HG02798 (cell line): ENCODE results near the gene ALDOA.
"Not testable (repeated sequence)": the region's sequence is repeated elsewhere in the genome, so short reads cannot be mapped to it uniquely, and the experiment has no call there.

Source experiments
- ATAC-seq: cut with Tn5 transposase; IDR thresholded peaks from one replicate; pipeline ENCODE4 v1.9.1; 2021; ENCODE audit warnings: mild to moderate bottlenecking; ENCODE audit not compliant: unreplicated experiment, poor library complexity

The ALDOA gene

GRCh38 chr16:30040221-30040620 lies 25.3 kb upstream of the ALDOA start:
- ATAC-seq, result no peak

GRCh38 chr16:30040690-30041089 lies 24.9 kb upstream of the ALDOA start:
- ATAC-seq, result not testable (repeated sequence)

GRCh38 chr16:30041841-30042240 lies 23.7 kb upstream of the ALDOA start:
- no peak for ATAC-seq

- no peak for ATAC-seq
Measured at GRCh38 chr16:30046178-30046577, 19.4 kb upstream of the ALDOA start.

GRCh38 chr16:30046588-30046987 lies 19.0 kb upstream of the ALDOA start:
- no peak for ATAC-seq

GRCh38 chr16:30049871-30050270 lies 15.7 kb upstream of the ALDOA start:
- no peak for ATAC-seq

GRCh38 chr16:30051518-30051917 lies 14.0 kb upstream of the ALDOA start:
- no peak for ATAC-seq

- ATAC-seq, result peak; percentile 81
Measured at GRCh38 chr16:30052671-30053372, 12.7 kb upstream of the ALDOA start.

- ATAC-seq, result no peak
Measured at GRCh38 chr16:30053376-30054015, 12.1 kb upstream of the ALDOA start.

- no peak for ATAC-seq
Measured at GRCh38 chr16:30054451-30054850, 11.1 kb upstream of the ALDOA start.

- ATAC-seq, result no peak
Measured at GRCh38 chr16:30054959-30055553, 10.5 kb upstream of the ALDOA start.

- no peak for ATAC-seq
Measured at GRCh38 chr16:30060346-30060745, 5.2 kb upstream of the ALDOA start.

GRCh38 chr16:30060836-30061554 lies 4.6 kb upstream of the ALDOA start:
- ATAC-seq, result no peak

- ATAC-seq, result no peak
Measured at GRCh38 chr16:30063278-30063892, 2.2 kb upstream of the ALDOA start.

GRCh38 chr16:30063893-30064728 lies 1.4 kb upstream of the ALDOA start:
- peak; percentile 26 for ATAC-seq

- ATAC-seq, result no peak
Measured at GRCh38 chr16:30064729-30065101, 845 bp upstream of the ALDOA start.

- no peak for ATAC-seq
Measured at GRCh38 chr16:30065943-30066760, 592 bp downstream of the ALDOA start.

- ATAC-seq, result no peak
Measured at GRCh38 chr16:30066761-30067583, 1.4 kb downstream of the ALDOA start.
